Fibroblast of mammary gland (primary cell): ENCODE results near the gene TTLL12.
"Not testable (repeated sequence)": the region's sequence is repeated elsewhere in the genome, so short reads cannot be mapped to it uniquely, and the experiment has no call there.

ENCODE experiments used
- DNase-seq: peaks from one replicate; pipeline ENCODE4 v3.0.0-alpha.2; 2010; ENCODE audit warnings: low read depth
- H3K4me3 ChIP-seq: 2 replicates; pipeline ENCODE4 v1.5.1; 2011; ENCODE audit warnings: low read depth, mild to moderate bottlenecking, low read length, moderate library complexity; ENCODE audit not compliant: control insufficient read depth
- CTCF ChIP-seq: conservative IDR thresholded peaks from 2 replicates; pipeline ENCODE4 v1.5.1; 2011; ENCODE audit warnings: low read depth, low read length, inconsistent platforms; ENCODE audit not compliant: control insufficient read depth, insufficient read depth

The TTLL12 gene

GRCh38 chr22:43151251-43152002, 35.5 kb downstream of the TTLL12 start, which contains the start of gene TSPO:
Gene TSPO (plus strand): TSS chr22:43151559. CDS start chr22:43159239, 7,680 bp downstream.
- DNase-seq: peak; percentile 35
- TF ChIP-seq CTCF: no peak
- H3K4me3 ChIP-seq: peak within 1 kb of the TSS; percentile 79

GRCh38 chr22:43150731-43151206, 36.2 kb downstream of the TTLL12 start:
- no peak for TF ChIP-seq CTCF
- H3K4me3 ChIP-seq: peak overlapping the region; percentile 79
- DNase-seq: no peak

- H3K4me3 ChIP-seq: no peak overlapping the region
- DNase-seq: no peak
- no peak for TF ChIP-seq CTCF
These were observed 38.4 kb downstream of the TTLL12 start for GRCh38 chr22:43148581-43148980.

GRCh38 chr22:43147821-43148220, 39.1 kb downstream of the TTLL12 start:
- H3K4me3 ChIP-seq: no peak overlapping the region
- no peak for TF ChIP-seq CTCF
- DNase-seq: no peak

GRCh38 chr22:43146332-43146731, 40.6 kb downstream of the TTLL12 start:
- DNase-seq, H3K4me3 ChIP-seq: not testable (repeated sequence)

- not testable (repeated sequence) for DNase-seq, H3K4me3 ChIP-seq
These were observed 41.6 kb downstream of the TTLL12 start for GRCh38 chr22:43145371-43145770.

- no peak overlapping the region for H3K4me3 ChIP-seq
- DNase-seq: no peak
- TF ChIP-seq CTCF: no peak
These were observed 42.0 kb downstream of the TTLL12 start for GRCh38 chr22:43144949-43145348.
